HG03521 (cell line): ENCODE measurements around the gene MED1.
"Not testable (repeated sequence)": the region's sequence is repeated elsewhere in the genome, so short reads cannot be mapped to it uniquely, and the experiment has no call there.

ENCODE experiments used
- ATAC-seq: cut with Tn5 transposase; IDR thresholded peaks from one replicate; pipeline ENCODE4 v1.9.1; 2021; ENCODE audit warnings: mild to moderate bottlenecking, moderate library complexity; ENCODE audit not compliant: unreplicated experiment

The MED1 gene, protein sequence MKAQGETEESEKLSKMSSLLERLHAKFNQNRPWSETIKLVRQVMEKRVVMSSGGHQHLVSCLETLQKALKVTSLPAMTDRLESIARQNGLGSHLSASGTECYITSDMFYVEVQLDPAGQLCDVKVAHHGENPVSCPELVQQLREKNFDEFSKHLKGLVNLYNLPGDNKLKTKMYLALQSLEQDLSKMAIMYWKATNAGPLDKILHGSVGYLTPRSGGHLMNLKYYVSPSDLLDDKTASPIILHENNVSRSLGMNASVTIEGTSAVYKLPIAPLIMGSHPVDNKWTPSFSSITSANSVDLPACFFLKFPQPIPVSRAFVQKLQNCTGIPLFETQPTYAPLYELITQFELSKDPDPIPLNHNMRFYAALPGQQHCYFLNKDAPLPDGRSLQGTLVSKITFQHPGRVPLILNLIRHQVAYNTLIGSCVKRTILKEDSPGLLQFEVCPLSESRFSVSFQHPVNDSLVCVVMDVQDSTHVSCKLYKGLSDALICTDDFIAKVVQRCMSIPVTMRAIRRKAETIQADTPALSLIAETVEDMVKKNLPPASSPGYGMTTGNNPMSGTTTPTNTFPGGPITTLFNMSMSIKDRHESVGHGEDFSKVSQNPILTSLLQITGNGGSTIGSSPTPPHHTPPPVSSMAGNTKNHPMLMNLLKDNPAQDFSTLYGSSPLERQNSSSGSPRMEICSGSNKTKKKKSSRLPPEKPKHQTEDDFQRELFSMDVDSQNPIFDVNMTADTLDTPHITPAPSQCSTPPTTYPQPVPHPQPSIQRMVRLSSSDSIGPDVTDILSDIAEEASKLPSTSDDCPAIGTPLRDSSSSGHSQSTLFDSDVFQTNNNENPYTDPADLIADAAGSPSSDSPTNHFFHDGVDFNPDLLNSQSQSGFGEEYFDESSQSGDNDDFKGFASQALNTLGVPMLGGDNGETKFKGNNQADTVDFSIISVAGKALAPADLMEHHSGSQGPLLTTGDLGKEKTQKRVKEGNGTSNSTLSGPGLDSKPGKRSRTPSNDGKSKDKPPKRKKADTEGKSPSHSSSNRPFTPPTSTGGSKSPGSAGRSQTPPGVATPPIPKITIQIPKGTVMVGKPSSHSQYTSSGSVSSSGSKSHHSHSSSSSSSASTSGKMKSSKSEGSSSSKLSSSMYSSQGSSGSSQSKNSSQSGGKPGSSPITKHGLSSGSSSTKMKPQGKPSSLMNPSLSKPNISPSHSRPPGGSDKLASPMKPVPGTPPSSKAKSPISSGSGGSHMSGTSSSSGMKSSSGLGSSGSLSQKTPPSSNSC (N-terminal part only)

DNA sequence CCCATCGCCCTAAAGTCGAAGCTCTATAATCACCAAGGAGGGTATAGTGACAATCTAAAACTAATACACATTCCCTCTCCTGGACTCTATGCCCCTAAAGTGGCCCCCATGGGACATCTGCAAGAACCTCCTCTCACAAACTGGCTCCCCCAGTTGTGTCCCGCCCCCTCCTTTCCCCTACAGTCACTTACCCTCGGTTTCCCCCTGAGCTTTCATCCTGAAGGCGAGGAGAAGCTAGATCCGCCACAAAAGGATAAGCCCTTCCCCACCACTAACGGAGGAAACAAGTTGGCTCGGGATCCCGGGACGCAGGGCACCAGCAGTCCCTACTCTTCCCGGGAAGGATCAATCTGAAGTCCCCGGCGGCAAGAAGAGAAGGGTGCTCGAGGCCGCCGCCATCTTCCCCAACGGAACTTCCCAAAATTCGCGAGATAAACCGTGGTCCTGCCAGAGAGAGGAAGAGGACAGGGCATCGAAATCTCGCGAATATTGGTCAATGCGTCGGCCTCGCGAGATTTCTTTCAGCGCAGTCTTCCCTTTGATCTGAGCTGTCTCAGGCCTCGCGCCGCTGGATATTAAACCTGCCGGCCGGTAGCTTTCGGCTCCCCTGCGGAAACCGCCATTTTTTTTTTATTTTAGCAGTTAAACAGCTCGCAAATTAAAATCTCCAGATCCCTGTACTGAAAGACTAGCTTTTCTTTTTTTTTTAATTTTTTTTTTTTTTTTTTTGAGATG lies at the start of gene MED1:
Gene MED1, minus strand, starts transcription at position 417 of the 735 bp plus-strand sequence. Its CDS starts 201 bp downstream, at position 216.
- peak; percentile 92 for ATAC-seq

DNA sequence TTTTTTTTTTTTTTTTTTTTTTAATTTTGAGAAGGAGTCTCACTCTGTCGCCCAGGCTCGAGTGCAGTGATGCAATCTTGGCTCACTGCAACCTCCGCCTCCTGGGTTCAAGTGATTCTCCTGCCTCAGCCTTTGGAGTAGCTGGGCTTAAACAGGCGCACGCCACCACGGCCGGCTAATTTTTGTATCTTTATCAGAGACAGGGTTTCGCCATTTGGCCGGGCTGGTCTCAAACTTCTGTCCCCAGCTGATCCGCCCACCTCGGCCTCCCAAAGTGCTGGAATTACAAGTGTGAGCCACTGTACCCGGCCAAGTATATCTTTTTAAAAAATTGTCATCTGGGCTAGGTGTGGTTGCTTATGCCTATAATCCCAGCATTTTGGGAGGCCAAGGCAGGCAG lies 45.9 kb upstream of the MED1 start:
- not testable (repeated sequence) for ATAC-seq

DNA sequence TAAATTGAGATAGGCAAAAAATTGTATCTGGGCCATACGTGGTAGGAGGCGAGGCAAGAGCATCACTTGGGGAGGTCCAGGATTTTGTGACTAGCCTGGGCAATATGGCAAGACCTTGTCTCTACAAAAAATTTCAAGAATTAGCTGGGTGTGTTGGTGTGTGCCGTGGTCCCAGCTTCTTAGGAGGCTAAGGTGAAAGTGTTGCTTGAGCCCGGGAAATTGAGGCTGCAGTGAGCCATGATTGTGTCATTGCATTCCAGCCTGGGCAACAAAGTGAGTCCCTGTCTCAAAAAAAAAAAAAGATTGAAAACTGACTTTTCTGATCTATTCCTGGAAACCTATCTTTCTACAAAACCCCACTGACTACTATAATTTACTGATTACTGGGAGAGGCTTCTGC lies 36.9 kb upstream of the MED1 start:
- no peak for ATAC-seq

DNA sequence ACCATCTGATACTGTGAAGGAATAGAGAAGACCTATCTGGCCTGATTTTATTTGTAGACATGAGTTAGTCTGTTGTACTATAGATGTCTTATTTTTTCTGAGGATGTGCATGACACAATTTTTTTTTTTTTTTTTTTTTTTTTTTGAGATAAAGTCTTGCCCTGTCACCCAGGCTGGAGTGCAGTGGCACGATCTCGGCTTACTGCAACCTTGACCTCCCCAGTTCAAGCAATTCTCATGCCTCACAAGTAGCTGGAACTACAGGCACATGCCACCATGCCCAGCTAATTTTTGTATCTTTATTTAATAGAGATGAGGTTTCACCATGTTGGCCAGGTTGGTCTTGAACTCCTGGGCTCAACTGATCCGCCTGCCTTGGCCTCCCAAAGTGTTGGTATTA lies 36.4 kb upstream of the MED1 start:
- ATAC-seq = not testable (repeated sequence)

DNA sequence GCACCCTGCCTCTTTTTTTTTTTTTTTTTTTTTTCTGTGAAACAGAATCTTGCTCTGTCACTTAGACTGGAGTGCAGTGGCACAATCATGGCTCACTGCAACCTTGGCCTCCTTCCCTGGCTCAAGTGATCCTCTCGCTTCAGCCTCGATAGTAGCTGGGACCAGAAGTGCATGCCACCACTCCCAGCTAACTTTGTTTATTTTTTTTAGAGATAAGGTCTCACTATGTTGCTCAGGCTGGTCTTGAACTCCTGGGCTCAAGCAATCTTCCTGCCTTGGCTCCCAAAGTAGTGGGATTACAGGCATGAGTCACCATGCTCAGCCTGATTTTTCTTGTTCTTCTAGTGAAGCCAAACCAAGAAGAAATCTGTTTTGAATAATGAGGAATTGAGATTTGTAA lies 35.2 kb upstream of the MED1 start:
- no peak for ATAC-seq

DNA sequence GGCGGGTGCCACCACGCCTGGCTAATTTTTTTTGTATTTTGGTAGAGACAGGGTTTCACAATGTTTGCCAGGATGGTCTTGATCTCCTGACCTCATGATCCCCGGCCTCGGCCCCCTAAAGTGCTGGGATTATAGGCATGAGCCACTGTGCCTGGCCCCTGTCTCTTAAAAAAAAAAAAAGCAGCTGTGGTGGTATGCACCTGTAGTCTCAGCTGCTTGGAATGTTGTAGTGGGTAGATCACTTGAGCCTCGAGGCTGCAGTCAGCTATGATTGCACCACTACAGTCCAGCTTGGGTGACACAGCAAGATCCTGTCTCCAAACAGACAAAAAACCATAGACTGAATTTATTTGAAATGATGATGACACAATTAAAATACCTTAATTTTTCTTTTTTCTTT lies 34.5 kb upstream of the MED1 start:
- no peak for ATAC-seq

DNA sequence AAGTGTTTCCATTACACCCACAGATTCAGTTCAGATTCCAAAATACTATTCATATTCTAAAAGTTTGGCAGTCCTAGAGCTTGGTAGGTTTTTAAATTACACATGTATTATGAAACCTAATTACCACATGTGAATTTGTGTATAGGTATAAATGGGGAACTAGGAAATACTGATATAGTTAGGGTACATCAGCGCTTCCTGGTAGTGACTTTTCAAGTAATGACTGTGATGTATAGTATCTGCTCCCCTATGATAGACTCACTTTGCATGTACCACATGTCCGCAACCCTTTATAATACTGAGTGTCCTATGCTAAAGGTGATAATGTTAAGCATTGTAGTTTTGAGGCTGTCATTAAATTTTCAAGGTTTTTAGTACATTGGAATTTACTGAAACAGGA lies 33.1 kb upstream of the MED1 start:
- peak; percentile 64 for ATAC-seq

DNA sequence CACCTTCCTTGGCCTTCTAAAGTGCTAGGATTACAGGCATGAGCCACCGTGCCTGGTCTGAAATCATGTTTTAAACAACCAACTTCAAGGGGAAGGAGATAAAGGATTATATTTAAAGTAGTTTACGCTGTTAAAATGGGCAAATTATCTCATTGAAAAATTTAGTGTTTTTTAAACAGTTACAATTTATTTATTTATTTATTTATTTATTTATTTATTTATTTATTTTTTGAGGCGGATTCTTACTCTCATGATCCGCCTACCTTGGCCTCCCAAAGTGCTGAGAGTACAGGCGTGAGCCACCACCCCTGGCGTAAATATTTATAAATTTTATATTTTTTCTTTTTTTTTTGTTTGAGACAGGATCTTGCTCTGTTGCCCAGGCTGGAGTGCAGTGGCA lies 32.4 kb upstream of the MED1 start:
- no peak for ATAC-seq

DNA sequence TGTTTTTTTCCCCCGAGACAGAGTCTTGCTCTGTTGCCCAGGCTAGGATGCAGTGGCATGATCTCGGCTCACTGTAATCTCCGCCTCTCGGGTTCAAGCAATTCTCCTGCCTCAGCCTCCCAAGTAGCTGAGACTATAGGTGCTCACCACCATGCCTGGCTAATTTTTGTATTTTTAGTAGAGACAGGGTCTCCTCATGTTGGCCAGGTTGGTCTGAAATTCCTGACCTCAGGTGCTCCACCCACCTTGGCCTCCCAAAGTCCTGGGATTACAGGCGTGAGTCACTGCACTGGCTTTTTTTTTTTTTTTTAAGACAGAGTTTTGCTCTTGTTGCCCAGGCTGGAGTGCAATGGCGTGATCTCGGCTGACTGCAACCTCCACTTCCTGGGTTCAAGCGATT lies 28.6 kb upstream of the MED1 start:
- not testable (repeated sequence) for ATAC-seq

DNA sequence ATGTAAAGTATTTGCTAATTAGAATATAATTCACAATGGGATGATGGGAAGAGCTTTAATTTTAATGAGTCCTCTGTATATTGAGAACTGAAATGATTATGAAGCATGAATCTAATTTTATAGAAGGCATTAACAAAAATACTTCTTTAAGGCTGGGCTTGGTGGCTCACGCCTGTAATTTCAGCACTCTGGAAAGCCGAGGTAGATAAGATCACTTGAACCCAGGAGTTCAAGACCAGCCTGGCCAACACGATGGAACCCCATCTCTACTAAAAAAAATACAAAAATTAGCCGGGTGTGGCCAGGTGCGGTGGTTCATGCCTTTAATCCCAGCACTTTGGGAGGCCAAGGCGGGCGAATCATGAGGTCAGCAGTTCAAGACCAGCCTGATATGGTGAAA lies 22.2 kb upstream of the MED1 start:
- no peak for ATAC-seq

DNA sequence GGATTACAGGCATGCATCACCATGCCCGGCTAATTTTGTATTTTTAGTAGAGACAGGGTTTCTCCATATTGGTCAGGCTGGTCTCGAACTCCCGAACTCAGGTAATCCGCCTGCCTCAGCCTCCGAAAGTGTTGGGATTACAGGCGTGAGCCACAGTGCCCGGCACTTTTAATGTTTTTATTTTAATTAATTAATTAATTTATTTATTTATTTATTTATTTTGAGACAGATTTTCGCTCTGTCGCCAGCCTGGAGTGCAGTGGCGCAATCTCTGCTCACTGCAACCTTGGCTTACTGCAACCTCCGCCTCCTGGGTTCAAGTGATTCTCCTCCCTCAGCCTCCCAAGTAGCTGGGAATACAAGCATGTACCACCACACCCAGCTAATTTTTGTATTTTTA lies 17.5 kb upstream of the MED1 start:
- ATAC-seq = not testable (repeated sequence)

DNA sequence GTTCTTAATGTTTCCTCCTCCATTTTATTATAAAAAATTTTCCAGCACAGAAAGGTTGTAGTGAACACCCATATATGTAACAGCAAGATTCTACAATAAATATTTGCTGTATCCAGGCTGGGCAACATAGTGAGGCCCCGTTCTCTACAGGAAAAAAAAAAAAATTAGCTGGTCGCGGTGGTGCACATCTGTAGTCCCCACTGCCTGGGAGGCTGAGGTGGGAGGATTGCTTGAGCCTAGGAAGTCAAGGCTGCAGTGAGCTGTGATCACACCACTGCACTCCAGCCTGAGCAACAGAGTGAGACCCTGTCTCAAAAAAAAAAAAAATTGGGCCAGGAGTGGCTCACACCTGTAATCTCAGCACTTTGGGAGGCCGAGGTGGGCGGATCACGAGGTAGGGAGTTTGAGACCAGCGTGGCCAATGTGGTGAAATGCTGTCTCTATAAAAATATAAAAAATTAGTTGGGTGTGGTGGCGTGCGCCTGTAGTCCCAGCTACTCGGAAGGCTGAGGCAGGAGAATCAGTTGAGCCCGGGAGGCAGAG lies 13.6 kb upstream of the MED1 start:
- ATAC-seq = not testable (repeated sequence)

DNA sequence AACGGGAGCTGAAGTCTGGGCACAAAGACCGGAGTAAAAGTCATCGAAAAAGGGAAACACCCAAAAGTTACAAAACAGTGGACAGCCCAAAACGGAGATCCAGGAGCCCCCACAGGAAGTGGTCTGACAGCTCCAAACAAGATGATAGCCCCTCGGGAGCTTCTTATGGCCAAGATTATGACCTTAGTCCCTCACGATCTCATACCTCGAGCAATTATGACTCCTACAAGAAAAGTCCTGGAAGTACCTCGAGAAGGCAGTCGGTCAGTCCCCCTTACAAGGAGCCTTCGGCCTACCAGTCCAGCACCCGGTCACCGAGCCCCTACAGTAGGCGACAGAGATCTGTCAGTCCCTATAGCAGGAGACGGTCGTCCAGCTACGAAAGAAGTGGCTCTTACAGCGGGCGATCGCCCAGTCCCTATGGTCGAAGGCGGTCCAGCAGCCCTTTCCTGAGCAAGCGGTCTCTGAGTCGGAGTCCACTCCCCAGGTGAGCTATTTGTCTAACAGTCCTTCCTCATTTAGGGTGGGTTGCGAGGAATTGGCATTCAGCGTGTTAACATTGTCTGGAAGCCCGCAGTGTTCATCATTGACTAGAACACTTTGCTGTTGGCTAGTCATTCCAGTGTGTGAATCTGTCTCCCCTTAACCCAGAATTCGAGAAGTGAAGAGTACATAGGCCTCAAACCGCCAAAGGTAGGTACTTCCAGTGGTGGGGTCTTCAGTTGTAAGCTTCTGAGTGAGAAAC lies 11.7 kb upstream of the MED1 start:
- no peak for ATAC-seq

DNA sequence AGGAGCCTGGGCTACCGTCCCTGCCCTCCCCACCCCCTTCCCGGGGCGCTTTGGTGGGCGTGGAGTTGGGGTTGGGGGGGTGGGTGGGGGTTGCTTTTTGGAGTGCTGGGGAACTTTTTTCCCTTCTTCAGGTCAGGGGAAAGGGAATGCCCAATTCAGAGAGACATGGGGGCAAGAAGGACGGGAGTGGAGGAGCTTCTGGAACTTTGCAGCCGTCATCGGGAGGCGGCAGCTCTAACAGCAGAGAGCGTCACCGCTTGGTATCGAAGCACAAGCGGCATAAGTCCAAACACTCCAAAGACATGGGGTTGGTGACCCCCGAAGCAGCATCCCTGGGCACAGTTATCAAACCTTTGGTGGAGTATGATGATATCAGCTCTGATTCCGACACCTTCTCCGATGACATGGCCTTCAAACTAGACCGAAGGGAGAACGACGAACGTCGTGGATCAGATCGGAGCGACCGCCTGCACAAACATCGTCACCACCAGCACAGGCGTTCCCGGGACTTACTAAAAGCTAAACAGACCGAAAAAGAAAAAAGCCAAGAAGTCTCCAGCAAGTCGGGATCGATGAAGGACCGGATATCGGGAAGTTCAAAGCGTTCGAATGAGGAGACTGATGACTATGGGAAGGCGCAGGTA lies 11.0 kb upstream of the MED1 start:
- ATAC-seq = no peak

DNA sequence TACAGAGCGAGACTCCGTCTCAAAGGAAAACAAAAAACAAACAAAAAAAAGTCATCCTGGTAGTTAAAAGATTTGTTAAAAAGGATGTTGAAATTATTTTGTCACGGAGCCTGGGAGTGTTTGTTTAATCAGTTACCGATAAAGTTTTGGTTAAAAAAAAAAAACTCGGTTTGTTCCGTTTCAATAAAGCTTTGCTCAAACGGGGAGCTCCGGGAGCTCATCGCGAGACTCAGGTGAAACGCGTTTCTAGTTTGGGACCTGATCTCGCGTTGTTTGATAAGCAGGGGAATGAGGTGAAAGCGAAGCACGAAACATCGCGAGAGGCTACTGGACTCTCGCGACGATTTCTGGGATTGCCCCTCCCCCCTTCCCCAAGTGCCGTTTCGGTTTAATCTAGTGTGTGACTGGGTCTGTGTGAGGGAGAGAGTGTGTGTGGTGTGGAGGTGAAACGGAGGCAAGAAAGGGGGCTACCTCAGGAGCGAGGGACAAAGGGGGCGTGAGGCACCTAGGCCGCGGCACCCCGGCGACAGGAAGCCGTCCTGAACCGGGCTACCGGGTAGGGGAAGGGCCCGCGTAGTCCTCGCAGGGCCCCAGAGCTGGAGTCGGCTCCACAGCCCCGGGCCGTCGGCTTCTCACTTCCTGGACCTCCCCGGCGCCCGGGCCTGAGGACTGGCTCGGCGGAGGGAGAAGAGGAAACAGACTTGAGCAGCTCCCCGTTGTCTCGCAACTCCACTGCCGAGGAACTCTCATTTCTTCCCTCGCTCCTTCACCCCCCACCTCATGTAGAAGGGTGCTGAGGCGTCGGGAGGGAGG lies 10.3 kb upstream of the MED1 start, which contains the start of gene CDK12:
Gene CDK12, plus strand, starts transcription at position 374 of the 813 bp plus-strand sequence. CDS start 586 bp downstream, outside the sequence.
- peak; percentile 72 for ATAC-seq

DNA sequence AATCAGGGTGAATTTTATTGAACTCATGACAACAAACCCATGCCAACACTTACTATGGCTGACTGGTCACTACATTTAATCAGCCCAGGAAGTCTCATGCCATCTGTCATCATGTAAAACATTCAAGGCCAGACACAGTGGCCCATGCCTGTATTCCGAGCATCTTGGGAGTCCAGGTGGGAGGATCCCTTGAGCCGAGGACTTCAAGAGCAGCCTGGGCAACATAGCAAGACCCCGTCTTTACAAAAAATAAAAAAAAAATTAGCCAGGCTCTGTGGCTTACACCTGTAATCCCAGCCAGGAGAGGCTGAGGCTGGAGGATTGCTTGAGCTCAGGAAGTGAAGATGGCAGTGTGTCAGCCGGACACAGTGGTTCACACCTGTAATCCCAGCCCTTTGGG lies 4.9 kb upstream of the MED1 start:
- no peak for ATAC-seq

DNA sequence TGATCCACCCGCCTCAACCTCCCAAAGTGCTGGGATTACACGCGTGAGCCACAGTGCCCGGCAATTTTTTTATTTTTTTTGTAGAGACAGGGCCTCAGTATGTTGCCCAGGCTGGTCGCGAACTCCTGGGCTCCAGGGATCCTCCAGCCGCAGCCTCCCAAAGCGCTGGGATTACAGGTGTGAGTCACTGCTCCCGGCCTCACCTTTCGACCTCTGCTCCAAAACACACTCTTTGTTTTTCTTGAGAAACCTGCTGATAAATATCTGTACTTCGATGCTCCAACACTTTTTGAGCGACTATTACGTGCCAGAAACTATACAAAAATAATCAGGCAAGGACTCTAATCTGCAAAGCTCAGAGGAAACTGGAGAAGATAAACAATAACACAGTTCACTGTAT lies 1.0 kb downstream of the MED1 start:
- ATAC-seq = no peak

DNA sequence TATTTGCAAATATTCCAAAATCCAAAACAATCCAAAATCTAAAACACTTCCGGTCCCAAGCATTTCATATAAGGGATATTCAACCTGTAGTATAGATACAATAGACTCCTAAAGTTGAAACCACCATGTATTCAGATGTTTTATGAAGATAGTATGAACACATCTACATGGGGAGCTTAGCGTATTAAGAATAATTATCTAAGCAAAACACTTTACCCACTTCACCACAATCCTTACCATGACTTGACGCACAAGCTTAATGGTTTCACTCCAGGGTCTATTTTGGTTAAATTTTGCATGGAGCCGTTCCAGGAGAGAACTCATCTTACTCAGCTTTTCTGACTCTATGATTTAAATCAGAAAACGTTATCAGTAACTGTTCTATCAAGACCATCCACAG lies 3.5 kb downstream of the MED1 start:
- no peak for ATAC-seq
